GDM1 (cell line): Measurements from ENCODE around the gene PCDHA1.
A peak's percentile ranks its signal among the peaks of the same experiment; 100 is the strongest.

Experiments used
- DNase-seq: peaks from one replicate; lab custom pipeline; 2025; lab: John Stamatoyannopoulos, UW

PCDHA1 gene

DNA sequence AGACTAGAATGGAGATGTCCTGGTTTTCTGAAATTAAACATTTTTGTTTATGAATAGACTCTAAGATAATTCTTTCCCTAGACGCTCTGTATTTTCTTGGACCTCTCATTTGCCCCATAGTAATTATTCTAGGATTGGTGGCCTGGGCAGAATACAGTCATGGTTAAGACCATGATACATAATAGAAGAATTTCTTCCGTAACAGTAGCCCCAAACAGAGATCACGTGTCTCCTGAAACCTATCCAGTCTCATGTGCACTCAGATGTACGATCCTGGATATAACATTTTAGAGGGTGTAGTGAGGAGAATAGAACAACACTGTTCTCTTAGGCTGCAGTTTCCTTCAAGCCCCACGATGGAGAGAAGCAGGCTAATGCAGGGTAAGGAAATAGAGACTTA, 202.7 kb downstream of the PCDHA1 start:
- DNase-seq = no peak

DNA sequence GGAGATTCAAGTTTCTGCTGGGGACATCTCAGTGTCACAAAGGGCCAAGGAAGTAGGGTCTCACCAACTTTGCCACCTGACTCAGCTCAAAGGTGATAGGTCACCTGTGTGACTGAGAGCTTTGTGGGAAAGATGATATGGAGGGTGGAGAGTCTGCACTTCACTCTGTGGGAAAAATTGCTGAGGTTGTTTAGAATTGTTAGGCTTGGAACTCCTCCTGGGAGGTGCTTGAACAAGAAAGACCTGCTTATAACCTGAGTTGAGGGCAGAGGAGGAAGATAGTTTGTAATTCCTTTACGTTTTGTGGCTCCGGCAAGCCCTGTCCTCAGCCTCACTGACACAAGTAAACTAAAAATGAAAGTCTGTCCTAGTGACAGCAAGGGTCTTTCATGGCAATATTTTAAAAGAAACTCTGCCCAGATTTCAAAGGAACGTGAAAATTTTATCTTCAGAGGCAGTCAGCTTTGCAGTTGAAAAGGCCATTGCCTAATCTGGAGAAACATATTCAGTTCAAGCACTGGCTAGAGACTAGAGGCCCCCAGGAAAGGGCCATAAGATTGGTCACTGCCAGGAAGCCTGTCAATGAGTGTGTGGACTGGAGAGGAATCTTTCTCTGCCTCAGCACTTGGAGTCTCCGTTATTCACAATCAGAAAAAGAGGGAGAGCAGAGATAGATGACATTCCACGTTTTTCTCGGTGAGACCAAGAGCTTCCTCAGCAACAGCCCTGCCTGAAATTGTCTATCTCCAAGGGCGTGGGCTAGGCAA, 203.5 kb downstream of the PCDHA1 start:
- no peak for DNase-seq

DNA sequence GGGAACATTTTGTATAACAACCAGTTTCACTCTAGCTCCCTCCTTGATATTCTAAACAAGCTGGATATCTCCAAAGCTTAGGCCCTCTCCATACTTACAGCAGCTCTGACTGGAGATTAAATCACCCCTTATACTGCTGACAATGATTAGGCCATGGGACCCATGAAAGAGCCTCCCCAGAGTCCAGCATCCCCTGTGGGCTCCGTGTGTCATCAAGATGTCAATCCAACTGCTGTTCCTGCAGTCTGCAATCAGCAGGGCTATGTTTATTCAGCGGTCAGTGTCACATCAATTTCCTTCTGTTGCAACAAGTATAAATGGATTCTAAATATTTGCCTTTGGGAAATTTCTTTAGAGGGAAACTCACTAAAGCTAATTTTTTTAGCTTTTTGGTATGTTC, 206.9 kb downstream of the PCDHA1 start:
- DNase-seq = no peak

DNA sequence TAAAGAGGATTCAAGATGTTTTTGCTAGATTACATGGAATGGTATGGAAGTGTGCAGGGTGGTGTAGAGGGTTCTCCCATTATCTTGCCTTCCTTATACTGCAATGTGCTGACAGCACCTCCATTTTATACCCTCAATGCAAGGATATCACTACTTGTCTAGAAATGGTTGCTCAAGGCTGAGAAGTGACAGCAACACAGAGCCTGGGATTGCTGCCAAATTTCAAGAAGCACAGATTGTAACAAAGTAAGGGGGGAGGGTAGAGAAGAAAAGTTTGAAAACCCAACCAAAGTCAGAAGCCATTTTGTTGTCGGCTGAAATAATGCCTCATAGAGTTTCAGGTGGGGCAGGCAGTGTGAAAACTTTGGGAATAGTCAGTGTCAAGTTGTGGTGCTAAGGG, 210.1 kb downstream of the PCDHA1 start:
- DNase-seq = no peak

DNA sequence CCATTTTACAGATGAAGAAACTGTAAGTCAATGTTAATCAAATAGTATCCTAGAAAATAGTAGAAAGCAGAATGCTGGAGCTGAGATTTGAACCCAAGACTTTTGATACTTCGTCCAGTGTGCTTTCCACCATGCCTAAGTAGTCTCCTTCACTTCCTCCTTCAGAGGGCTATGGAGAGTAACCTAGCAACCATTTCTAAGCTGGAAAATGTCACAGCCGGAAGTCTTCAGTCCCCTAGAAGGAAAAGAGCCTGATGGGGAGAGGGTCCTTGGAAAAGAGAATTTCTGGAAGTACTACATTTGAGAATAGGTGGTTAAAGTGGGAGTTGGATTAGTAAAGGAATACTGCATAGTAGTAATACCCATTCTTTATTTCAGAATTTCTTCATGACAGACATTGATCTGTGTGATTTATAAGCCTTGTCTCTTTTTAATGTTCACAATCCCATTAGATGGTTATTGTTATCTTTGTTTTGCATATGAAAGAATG, 213.0 kb downstream of the PCDHA1 start:
- no peak for DNase-seq

DNA sequence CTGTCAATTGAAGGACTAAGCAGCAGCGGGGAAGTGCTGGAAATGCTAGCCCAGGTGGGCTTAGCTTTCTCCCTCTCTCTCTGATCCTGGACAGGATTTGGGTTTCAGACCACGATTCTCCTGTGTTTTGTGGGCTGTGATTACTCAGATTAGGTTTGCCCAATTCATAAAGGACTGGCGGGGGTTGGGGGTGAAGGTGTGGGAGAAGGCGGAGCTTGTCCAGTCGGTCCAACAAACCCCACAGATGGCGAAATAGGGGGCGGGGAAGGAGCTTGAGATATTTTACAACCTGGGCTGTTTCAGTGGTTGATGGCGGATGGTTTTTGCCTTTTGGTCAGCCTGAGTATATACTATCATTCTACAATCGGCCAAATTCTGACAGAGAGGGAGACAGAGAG, 215.5 kb downstream of the PCDHA1 start:
- no peak for DNase-seq

DNA sequence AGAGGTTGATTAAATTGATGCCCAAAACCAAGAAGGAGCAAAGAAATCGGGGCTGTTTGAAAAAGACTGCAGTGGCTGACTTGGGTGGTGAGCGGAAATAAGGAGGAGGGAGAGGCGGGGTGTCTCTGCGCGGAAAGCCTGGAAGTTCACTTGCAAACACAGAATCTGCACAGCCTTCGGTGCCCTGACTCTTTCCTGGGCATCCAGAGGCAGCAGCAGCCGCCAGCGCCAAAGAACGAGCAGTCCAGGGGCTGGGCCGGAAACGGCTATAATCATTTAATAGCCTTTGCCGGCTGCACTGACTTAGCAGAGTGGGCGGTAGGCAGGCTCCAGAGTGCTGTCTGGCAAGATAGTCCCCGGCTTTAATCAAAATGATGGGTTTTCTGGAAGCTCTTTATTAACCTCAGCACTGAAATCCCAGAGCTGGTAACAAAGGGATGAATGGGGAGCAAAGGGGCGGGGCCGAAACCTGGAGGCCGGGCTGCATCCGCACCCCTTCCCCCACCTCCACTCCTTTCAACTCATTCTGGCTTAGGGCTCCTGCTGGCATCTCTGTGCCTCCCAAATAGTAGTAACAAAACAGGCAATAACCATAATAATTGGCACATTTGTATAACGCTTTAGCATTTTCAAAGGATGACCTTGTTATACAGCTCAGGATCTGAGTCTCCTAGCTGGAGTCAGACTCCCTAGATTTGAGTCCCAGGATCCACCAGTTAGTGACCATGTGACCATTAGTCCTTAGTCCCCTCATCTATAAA, 216.1 kb downstream of the PCDHA1 start:
- no peak for DNase-seq

DNA sequence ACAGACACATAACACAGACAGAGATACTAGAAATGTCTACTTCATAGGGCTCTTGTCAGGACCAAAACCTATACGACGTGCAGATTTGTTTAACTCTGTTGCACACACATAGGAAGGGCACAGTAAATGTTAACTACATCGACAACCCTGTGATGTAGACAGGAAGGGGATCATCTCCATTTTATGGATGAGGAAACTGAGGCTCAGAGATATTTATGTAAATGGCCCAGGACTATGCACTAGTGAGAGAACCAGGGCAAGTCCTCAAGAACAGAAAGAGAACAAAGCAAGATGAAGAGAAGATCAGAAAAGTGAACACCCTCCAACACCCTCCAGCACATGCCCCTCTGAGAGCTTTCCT, 216.6 kb downstream of the PCDHA1 start:
- DNase-seq = no peak

DNA sequence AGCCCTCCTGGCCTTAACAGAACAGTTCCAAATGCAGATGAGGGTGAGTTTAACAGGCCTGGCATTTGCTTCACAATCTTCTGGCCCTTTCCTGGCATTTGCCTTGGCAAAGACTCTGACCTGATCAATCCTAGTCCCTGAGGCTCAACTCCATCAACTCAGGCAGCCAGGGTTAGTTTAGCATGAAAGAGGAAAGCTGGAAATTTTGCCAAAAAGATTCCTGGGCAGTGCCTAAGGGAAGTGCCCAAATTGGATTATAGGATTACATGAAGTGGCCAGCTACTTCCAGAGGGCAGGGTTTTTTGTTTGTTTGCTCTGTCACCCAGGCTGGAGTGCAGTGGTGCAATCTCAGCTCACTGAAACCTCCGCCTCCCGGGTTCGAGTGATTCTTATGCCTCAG, 217.1 kb downstream of the PCDHA1 start:
- no peak for DNase-seq

DNA sequence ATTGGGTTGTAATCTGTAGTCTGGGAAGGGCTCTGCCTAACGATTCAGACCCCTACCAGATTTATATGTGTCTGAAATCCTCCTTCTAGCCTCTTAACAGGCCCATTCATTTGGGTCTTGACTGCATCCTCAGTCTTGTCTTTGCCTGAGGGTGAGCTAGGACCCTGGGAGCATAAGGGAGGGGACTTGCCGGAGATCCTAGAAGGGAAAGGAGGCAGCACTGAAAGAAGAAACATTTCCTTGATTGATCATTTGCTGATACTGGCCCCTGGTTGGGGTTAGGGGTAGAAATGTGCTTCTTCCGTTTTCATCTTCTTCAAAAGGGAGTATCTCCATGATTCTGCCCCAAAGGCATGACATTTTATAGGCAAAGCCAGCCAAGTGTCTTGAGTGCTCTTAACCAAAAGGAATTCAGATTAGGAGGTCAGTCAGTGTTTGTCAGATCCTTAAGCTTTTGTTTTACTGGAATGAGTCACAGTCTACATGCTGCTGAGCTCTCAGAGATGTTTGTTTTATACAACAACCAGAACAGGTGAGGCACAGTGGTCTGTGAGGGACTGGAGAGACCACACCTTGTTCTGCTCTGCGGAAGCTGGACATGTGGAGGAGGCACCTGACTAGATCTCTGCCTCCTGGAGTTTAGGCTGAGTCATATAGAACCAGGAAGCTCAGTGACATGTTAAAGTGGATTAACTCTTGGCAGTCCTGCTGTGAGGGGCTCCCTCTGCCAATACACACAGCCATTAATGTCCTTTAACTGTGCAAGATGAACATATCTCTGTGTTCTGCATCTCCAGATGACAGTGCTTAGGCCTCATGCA, 218.1 kb downstream of the PCDHA1 start:
- no peak for DNase-seq

DNA sequence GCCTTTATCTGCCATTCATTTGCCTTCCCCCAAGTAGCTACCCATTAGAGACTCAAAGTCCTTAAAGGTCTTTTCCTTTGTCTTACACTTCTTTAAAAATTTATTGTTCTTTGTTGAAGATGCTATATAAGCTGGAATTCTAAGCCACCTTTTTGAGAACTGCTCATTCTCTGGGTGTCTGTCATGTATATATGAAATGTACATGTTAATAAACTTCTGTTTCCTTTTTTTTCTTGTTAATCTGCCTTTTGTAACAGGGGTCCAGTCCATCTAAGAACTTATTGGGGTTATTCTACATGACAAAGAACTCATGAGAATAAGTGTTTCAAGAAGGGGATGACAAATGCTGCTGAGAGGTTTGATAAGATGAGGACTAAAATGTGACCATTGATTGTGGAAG, 221.9 kb downstream of the PCDHA1 start:
- DNase-seq = no peak

DNA sequence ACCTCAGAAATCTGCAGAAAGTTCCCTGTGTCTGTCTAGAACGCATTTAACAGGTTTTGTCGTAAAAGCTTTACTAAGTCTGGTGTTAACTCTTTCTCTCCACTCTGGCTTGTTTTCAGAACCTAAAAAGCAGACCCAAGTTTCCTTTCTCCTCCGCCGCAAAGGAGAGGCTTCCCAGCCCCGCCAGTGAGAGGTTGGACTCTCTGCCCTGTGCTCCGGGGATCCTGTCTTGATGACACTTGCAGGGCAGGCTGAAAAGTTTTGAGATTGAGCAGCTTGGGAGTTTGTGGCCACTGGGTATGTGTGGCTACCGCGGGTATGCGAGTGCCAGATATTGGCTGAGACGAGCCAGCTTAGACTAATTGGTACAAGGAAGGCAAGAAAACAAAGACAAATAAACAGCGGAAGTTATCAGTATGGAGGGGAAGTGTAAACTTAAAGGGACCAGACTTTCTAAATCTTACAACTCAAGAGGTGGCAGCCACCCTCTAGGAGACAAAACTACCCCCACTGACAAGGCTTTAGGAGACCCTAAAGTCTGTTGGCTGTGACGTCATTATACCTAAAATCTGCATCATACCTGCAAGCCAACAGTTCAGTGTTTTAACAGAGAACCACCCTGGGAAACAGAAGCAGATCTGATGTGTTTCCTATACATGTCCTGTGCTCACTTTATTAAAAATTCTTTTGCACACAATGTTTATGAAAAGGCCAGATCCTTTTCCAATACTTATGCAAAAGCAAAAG, 224.3 kb downstream of the PCDHA1 start:
- DNase-seq = no peak

DNA sequence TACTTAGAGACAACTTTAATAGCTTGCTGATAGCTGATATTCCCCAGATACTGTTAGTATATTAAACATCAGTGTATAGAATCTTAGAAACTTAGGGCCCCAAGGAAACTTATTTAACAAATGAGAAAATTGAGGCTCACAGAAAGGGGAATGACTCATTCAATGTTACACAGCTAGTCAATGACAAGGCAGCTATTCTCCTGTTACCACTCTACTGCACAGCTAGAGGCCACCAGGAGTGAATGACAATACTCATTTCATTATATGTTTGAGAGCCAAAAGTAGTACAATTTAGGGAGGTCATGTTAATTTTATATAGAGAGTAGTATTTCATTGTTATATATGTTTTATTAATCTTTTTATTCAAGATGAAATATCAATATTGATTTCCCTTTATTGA, 232.0 kb downstream of the PCDHA1 start:
- no peak for DNase-seq

DNA sequence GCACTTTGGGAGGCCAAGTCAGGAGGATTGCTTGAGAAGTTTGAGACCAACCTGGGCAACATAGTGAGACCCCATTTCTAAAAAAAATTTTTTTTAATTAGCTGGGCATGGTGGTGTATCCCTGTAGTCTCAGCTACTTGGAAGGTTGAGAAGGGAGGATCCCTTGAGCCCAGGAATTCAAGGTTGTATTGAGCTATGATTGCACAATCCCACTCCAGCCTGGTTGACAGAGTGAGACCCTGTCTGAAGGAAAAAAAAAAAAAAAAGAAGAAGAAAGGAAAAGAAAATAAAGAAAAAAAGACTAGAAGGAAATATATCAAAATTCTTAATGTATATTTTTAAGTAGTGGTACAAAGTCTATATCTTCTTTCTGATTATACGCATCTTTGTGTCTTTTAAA, 236.4 kb downstream of the PCDHA1 start:
- no peak for DNase-seq

DNA sequence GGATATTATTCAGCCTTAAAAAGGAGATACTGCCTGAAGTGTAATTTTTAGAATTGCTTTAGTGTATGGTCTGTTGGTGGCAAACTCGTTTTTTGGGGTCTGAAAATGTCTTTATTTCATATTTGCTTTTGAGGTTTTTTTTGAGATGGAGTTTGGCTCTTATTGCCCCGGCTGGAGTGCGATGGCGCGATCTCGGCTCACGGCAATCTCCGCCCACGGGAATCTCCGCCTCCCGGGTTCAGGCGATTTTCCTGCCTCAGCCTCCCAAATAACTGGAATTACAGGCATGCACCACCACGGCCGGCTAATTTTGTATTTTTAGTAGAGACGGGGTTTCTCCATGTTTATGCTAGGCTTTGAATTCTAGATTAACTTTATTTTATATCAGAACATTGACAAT, 245.1 kb downstream of the PCDHA1 start:
- DNase-seq = no peak

DNA sequence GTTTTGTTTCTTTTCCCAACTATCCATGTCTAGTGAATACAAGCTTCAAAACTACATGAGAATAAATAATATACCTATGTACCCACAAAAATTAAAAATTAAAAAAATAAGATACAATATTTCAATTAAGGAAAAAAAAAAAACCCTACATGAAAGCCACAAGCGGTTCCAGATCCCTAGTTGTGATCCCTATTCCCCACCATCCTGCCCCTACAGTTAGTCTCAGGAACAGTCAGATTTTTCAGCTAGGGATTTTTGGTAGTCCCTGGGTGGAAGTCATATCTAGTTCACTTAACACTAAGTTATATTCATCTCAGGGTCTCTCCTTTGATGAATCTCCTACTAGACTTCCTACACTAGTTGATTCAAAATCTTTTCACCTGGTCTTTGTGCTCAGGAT, 246.7 kb downstream of the PCDHA1 start:
- DNase-seq = no peak

DNA sequence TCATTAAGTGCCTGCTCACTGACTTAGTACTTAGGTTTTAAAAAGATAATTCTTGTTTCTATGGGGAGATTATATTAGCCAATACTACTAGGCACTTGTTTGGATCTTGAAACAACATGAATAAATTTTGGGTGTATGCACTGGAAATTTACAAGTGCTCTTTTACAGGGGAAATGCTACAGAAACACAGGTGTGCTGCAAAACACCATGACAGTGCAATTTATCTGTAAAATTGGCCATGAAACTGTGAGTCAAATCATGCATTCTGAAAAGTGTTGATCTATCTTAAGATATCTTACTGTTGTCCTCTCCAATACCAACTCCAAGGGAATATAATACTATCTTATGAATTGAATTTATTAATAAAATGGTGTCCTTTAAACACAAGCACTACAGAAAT, 253.1 kb downstream of the PCDHA1 start:
- no peak for DNase-seq

DNA sequence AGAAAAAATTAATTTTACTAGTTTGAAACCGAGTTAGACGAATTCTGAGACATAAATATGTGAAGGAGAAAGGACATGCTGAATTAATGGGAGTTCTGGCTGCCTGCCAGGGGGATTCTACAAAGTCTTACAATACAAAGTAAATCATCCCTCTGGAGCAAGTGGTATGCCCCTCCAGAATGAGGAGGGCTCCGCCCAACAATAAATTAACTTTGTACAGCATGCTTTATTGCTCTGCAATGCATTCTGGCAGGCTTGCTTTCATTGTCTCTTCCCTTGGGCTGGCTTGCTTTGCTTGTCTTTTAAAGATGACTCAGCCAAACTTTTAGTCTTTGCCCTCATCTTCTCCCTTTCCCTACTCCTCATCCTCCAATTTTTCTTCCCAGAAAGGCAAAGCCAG, 253.6 kb downstream of the PCDHA1 start:
- no peak for DNase-seq

DNA sequence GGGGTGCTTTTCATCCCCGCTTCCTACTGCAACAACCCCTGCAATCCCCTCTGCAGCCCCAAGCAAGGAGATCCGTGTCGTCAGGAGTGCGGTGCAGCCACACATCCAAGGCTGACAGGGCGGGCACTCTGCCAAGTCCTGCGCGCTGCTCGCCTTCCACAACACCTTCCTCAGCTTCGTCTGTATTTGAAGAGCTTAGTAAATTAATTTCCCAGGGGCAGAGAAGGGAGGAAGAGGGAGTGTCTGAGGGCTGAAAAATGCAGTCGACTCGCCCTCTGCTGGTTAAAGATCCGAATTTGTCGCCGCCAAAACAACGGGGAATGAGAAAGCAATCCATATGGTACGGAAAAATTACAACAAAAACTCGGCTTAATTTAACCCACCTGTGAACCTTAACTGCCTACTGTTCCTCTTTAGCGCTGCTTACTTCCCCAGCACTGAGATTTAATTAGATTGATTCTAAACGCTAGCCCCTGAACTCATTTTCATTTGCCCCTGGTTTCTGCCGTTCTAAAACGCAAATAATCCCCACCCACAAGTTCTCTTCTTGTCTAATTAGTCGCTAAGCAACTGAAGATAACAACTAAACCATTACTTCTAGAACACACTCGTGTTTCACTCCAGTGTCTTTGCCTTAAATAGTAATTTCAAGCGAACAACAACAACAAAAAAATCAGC, 254.3 kb downstream of the PCDHA1 start:
- DNase-seq = no peak

DNA sequence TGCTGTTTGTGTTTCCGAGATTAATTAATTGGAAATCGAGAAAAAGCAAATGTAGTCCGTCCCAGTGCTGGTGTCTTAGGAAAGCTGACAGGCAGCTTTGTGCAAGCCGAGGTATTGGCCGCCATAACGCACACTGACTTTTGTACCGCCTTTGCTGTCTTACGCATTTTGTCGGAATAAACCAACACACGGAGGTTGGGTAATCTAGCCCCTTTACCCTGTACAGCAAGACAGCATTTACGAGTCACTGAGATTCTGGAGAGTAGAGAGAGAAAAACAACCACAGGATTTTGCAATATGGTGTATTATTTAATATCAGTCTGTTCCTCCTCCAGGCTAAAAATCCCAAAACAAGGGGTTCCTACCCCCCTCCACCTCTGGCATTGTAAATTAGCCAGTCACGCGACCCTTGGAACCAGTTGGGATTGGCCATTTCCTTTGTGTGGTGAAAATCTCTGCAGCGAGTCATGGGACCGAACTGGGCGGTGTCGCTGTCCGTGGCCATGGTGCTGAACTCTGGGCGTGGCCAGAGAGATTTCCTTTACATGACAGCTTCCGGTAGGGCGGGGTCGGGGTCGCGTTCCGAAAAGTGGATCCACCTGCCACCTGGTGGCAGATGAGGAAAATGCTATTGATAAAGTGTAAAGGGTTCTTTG, 255.0 kb downstream of the PCDHA1 start:
- DNase-seq = peak; percentile 72

DNA sequence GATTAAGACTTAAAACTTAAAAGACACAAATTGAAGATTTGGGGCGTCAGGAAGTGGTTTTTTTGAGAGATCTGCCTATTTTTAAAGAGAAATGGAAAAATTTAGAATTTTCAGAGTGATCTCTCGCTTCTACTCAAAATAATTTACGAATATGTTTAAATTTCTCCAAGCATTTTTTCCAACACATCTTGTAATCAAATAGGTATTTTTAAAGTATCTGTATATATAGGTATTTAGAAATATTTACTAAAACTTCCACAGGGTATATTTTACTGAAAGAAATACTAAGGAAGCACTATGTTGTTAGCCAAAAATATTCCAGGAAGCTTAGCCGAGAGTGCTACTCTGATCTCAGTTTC, 255.5 kb downstream of the PCDHA1 start:
- DNase-seq = no peak
